Measurements from ENCODE around the gene NODAL.

NODAL gene

GRCh38 chr10:70441161-70441894, at the start of gene NODAL:
Gene NODAL, minus strand, starts transcription at chr10:70441681. Its CDS starts 14 bp downstream, at chr10:70441667.
- H3K36me3 ChIP-seq (ENCODE audit: control insufficient read depth in 2 of 2, insufficient read depth in 1 of 2, low read length in 2 of 2) = no peaks in the 10 kb centered on the region
- no peak for TF ChIP-seq ZNF624 (tag by site-specific recombination; IDR thresholded peaks at IDR 0.05)
- TF ChIP-seq EGR2 (tag by site-specific recombination; IDR thresholded peaks at IDR 0.05; ENCODE audit: low read depth) = peak; percentile 42; the same call in 1 of the 2 replicates
- TF ChIP-seq ZFHX2 (tag by site-specific recombination; conservative IDR thresholded peaks at IDR 0.05) = 0 out of 2 replicates have a peak, but pooled peaks have one; percentile 22
- ChIA-PET CTCF (interaction anchor here (0.6 kb wide), 1 partner anchor 185 kb away, joined by 3 read pairs; no protein-coding TSS in a partner anchor), POLR2A (no interaction called here)
- no peaks in the 10 kb centered on the region for H3K9me3 ChIP-seq (ENCODE audit: control insufficient read depth, insufficient read depth, low read depth, low read length)
- no peaks in the 10 kb centered on the region for H3K4me1 ChIP-seq (ENCODE audit: control insufficient read depth, insufficient read depth, low read length)
- H3K4me3 ChIP-seq (ENCODE audit: low read depth, low read length) = no peak within 1 kb of the TSS
- H3K27ac ChIP-seq (ENCODE audit: extremely low read depth, low read depth, low read length) = no peak within 1 kb of the TSS

GRCh38 chr10:70490142-70490541, 48.7 kb upstream of the NODAL start:
- ChIA-PET CTCF (no interaction called here), POLR2A (no interaction called here)
- no peaks in the 10 kb centered on the region for H3K9me3 ChIP-seq (ENCODE audit: control insufficient read depth, insufficient read depth, low read depth, low read length)
- H3K4me1 ChIP-seq (ENCODE audit: control insufficient read depth, insufficient read depth, low read length) = peaks cover 3% of the 10 kb centered on the region
- H3K27ac ChIP-seq (ENCODE audit: extremely low read depth, low read depth, low read length) = no peak overlapping the region
- no peak overlapping the region for H3K4me3 ChIP-seq (ENCODE audit: low read depth, low read length)
- H3K36me3 ChIP-seq (ENCODE audit: control insufficient read depth in 2 of 2, insufficient read depth in 1 of 2, low read length in 2 of 2) = peaks cover 0 to 15% of the 10 kb centered on the region in 2 experiments; a peak in 2 of 3 replicates
- no peak for TF ChIP-seq GLI4 (tag by site-specific recombination; IDR thresholded peaks at IDR 0.05)
- no peak for TF ChIP-seq ZNF26 (tag by site-specific recombination; IDR thresholded peaks at IDR 0.05)
- no peak for TF ChIP-seq ELK4 (IDR thresholded peaks at IDR 0.05; ENCODE audit: borderline replicate concordance, low read depth, low read length)
- TF ChIP-seq ZNF76 (tag by site-specific recombination; IDR thresholded peaks at IDR 0.05; ENCODE audit: borderline replicate concordance, low read depth) = no peak
- TF ChIP-seq HOXD13 (CRISPR knock-in tag; IDR thresholded peaks at IDR 0.05; ENCODE audit: borderline replicate concordance) = no peak
- no peak for TF ChIP-seq ZNF549 (tag by site-specific recombination; IDR thresholded peaks at IDR 0.05)
- TF ChIP-seq GFI1B (tag by site-specific recombination; IDR thresholded peaks at IDR 0.05) = no peak
- TF ChIP-seq PATZ1 (tag by site-specific recombination; IDR thresholded peaks at IDR 0.05) = no peak
- no peak for TF ChIP-seq ZNF521 (tag by site-specific recombination; IDR thresholded peaks at IDR 0.05)
- no peak for TF ChIP-seq KLF16 (tag by site-specific recombination; IDR thresholded peaks at IDR 0.05)
- TF ChIP-seq REST (tag by site-specific recombination; IDR thresholded peaks at IDR 0.05) = no peak
- no peak for TF ChIP-seq ZNF223 (tag by site-specific recombination; IDR thresholded peaks at IDR 0.05)
- TF ChIP-seq ZNF426 (tag by site-specific recombination; IDR thresholded peaks at IDR 0.05) = no peak
- TF ChIP-seq MEIS1 (CRISPR knock-in tag; IDR thresholded peaks at IDR 0.05; ENCODE audit: borderline replicate concordance) = no peak
- no peak for TF ChIP-seq ZNF174 (tag by site-specific recombination; IDR thresholded peaks at IDR 0.05)
- no peak for TF ChIP-seq ZBTB49 (tag by site-specific recombination; IDR thresholded peaks at IDR 0.05; ENCODE audit: low read depth)
- TF ChIP-seq ZNF792 (tag by site-specific recombination; IDR thresholded peaks at IDR 0.05) = no peak
- no peak for TF ChIP-seq ZNF18 (tag by site-specific recombination; IDR thresholded peaks at IDR 0.05)
- TF ChIP-seq ZNF112 (tag by site-specific recombination; IDR thresholded peaks at IDR 0.05) = no peak

Measured in HEK293 (cell line).